Coronary artery (tissue), 2 donors: ENCODE measurements around the gene HOXB2.

Experiments used
- DNase-seq: peaks from one replicate; pipeline ENCODE4 v3.0.0-alpha.2; 2017; ENCODE audit warnings: low spot score
- H3K27ac ChIP-seq, 2 donors: fragments of 200-600 bp; sonication (generic); one replicate each; pipeline ENCODE4 v1.5.1; 2016 to 2019
- H3K4me3 ChIP-seq: fragments of 200-600 bp; sonication (generic); 2 replicates; pipeline ENCODE4 v1.5.1; 2016; ENCODE audit warnings: mild to moderate bottlenecking, moderate library complexity
- TF ChIP-seq, protein P1 (sequence below): fragments of 200-600 bp; sonication (generic); IDR thresholded peaks from one replicate; pipeline ENCODE4 v1.5.1; 2019; ENCODE audit warnings: antibody characterized with exemption

Gene HOXB2

GRCh38 chr17:48517478-48517877 is 27.4 kb downstream of the HOXB2 start:
- DNase-seq: no peak
- no peak overlapping the region for H3K4me3 ChIP-seq
- TF ChIP-seq, protein P1, sequence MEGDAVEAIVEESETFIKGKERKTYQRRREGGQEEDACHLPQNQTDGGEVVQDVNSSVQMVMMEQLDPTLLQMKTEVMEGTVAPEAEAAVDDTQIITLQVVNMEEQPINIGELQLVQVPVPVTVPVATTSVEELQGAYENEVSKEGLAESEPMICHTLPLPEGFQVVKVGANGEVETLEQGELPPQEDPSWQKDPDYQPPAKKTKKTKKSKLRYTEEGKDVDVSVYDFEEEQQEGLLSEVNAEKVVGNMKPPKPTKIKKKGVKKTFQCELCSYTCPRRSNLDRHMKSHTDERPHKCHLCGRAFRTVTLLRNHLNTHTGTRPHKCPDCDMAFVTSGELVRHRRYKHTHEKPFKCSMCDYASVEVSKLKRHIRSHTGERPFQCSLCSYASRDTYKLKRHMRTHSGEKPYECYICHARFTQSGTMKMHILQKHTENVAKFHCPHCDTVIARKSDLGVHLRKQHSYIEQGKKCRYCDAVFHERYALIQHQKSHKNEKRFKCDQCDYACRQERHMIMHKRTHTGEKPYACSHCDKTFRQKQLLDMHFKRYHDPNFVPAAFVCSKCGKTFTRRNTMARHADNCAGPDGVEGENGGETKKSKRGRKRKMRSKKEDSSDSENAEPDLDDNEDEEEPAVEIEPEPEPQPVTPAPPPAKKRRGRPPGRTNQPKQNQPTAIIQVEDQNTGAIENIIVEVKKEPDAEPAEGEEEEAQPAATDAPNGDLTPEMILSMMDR: no peak
- H3K27ac ChIP-seq: no peak overlapping the region

DNA sequence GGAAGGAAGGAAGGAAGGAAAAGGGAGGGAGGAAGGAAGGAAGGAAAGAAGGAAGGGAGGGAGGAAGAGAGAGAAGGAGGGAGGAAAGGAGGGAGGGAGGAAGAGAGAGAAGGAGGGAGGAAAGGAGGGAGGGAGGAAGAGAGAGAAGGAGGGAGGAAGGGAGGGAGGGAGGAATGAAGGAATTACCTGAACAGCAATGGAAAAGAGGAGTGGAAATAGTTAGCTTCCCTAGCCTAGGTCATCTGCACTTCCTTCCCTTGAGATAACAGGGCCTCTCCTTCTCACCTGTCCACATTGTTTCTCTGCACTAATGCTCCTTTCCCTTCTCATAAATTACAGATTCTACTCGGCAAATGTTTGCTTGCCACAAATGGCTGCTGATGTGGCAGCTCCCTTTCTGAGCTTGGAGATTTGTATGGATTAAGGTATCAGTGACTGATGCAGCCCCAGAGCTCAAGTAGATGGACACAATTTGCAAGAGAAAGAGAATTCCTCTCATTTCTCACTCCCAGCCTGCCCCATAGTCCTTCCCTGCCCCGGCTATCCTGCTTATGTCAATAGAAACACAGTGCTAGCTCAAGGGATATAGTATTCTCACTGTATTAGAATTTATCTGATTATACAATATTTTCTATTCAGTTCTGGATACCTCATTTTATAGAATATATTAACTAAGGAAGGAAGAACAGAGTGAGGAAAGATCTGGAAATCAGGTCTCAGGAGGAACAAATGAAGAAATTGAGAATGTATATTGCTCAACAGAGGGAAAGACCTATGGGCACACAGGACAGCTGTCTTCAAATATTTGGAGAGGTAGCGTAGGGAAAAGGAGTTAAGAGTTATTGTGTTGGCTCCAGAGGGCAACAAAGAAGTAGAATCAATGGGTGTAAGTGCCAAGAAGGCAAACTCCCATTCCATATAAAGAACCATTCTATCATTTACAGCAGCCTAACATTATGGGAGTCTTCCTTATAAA is 28.7 kb downstream of the HOXB2 start:
- H3K4me3 ChIP-seq: no peak overlapping the region
- H3K27ac ChIP-seq: no peak overlapping the region
- TF ChIP-seq, protein P1: no peak

GRCh38 chr17:48514477-48514876 is 30.4 kb downstream of the HOXB2 start:
- Histone ChIP-seq H3K27ac (no peak overlapping the region), H3K4me3 (no peak overlapping the region)
- no peak for DNase-seq
- TF ChIP-seq, protein P1: no peak

More for the DNA sequence above, 28.7 kb downstream of the HOXB2 start:
- no peak for DNase-seq

DNA sequence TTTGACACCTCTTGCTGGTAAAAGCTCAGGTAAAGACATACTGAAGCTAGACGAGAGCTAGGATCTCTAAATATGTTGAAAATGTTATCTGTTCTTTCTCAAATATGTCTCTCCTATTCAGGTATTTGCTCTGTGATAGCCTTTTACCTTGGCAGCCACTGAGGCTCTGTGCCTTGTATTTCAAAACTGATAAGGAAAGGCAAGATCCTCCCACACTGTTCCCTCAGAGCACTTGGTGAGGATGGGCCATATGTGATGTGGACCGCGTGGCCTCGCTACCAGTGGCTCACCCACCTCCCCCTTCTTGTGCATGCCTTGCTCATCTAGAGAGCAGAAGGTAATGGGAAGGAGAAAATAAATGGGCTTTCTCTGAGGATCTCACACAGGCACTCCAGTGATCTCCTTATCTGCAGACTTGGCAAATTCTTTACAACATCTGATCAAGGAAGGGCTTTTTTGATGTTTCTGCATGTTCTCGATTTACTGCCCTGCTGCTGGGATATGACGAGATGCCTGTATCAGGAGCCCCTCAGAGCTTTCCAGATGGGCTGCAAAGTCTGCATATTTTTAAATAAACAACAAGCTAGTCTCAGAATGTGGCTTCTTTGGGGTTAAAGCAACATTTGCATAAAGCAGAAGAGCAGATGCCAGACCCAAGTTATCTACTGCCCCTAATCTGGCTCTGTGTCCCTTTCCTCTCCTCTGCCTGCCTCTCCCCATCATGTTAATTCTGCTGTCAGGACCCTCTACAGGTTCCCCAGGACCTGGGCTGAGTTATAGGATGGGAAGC is 31.0 kb downstream of the HOXB2 start:
- DNase-seq: no peak
- Histone ChIP-seq H3K27ac (no peak overlapping the region), H3K4me3 (no peak overlapping the region)
- TF ChIP-seq, protein P1: no peak

- H3K4me3 ChIP-seq: no peak overlapping the region
- DNase-seq: no peak
- TF ChIP-seq, protein P1: no peak
- H3K27ac ChIP-seq: no peak overlapping the region
Observed at GRCh38 chr17:48513097-48513496, 31.8 kb downstream of the HOXB2 start.

DNA sequence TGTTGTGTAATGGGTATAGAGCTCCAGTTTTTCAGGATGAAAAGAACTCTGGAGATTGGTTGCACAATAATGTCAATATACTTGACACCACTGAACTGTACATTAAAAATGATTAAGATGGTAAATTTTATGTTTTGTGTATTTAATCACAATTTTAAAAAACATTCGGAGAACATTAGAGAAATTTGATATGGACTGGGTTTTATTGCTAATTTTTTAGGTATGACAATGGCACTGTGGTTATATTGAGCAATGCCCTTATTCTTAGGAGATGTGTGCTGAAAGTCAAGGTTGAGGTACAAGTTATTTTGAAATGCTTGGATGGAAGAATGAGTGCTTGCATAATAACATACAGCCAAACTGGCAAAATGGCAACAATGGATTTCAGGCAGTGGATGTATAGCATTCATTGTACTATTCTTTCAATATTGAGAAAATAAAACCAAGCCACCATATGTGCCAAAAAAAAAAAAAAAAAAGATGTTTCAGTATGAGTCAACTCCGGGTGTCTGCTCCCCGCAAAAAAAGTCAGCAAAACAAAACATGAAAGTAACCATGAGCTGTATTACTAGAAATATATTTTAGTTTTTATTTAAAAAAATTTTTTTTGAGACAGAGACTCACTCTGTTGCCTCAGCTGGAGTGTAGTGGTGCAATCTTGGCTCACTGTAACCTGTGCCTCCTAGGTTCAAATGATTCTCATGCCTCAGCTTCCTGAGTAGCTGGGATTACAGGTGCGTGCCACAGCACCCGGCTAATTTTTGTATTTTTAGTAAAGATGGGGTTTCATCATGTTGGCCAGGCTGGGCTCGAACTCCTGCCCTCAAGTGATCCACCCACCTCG is 33.9 kb downstream of the HOXB2 start:
- Histone ChIP-seq H3K4me3 (no peak overlapping the region), H3K27ac (no peak overlapping the region)
- no peak for DNase-seq
- TF ChIP-seq, protein P1: no peak
